ENCODE measurements around the gene FAM114A1.

The FAM114A1 gene

GRCh38 chr4:38944440-38944839 lies 76.8 kb downstream of the FAM114A1 start:
- Histone ChIP-seq H3K4me3 (ENCODE audit: low read length) (no peak overlapping the region), H3K4me1 (ENCODE audit: control insufficient read depth, low read depth, low read length) (no peaks in the 10 kb centered on the region), H3K27ac (ENCODE audit: low read length) (no peak overlapping the region), H3K9me3 (ENCODE audit: control insufficient read depth, low read depth, low read length) (no peaks in the 10 kb centered on the region), H3K9ac (ENCODE audit: low read length) (no peak overlapping the region), H3K27me3 (ENCODE audit: control insufficient read depth, insufficient read depth, low read length) (no peaks in the 10 kb centered on the region), H3K36me3 (ENCODE audit: control insufficient read depth, low read depth, low read length) (no peaks in the 10 kb centered on the region)

GRCh38 chr4:38946919-38947318 lies 79.3 kb downstream of the FAM114A1 start:
- Histone ChIP-seq H3K27me3 (ENCODE audit: control insufficient read depth, insufficient read depth, low read length) (no peaks in the 10 kb centered on the region), H3K9me3 (ENCODE audit: control insufficient read depth, low read depth, low read length) (no peaks in the 10 kb centered on the region), H3K36me3 (ENCODE audit: control insufficient read depth, low read depth, low read length) (no peaks in the 10 kb centered on the region), H3K27ac (ENCODE audit: low read length) (no peak overlapping the region), H3K9ac (ENCODE audit: low read length) (no peak overlapping the region), H3K4me3 (ENCODE audit: low read length) (no peak overlapping the region), H3K4me1 (ENCODE audit: control insufficient read depth, low read depth, low read length) (no peaks in the 10 kb centered on the region)

GRCh38 chr4:38948551-38948950 lies 80.9 kb downstream of the FAM114A1 start:
- H3K36me3 ChIP-seq (ENCODE audit: control insufficient read depth, low read depth, low read length): no peaks in the 10 kb centered on the region
- no peaks in the 10 kb centered on the region for H3K27me3 ChIP-seq (ENCODE audit: control insufficient read depth, insufficient read depth, low read length)
- no peaks in the 10 kb centered on the region for H3K4me1 ChIP-seq (ENCODE audit: control insufficient read depth, low read depth, low read length)
- H3K9ac ChIP-seq (ENCODE audit: low read length): no peak overlapping the region
- H3K27ac ChIP-seq (ENCODE audit: low read length): no peak overlapping the region
- H3K4me3 ChIP-seq (ENCODE audit: low read length): no peak overlapping the region
- no peaks in the 10 kb centered on the region for H3K9me3 ChIP-seq (ENCODE audit: control insufficient read depth, low read depth, low read length)

- Histone ChIP-seq H3K36me3 (ENCODE audit: control insufficient read depth, low read depth, low read length) (no peaks in the 10 kb centered on the region), H3K9ac (ENCODE audit: low read length) (no peak overlapping the region), H3K9me3 (ENCODE audit: control insufficient read depth, low read depth, low read length) (no peaks in the 10 kb centered on the region), H3K4me1 (ENCODE audit: control insufficient read depth, low read depth, low read length) (no peaks in the 10 kb centered on the region), H3K27me3 (ENCODE audit: control insufficient read depth, insufficient read depth, low read length) (no peaks in the 10 kb centered on the region), H3K4me3 (ENCODE audit: low read length) (no peak overlapping the region), H3K27ac (ENCODE audit: low read length) (no peak overlapping the region)
Observed at GRCh38 chr4:38949411-38950051, 81.9 kb downstream of the FAM114A1 start.

GRCh38 chr4:38950159-38950558 lies 82.6 kb downstream of the FAM114A1 start:
- H3K27ac ChIP-seq (ENCODE audit: low read length): no peak overlapping the region
- H3K4me3 ChIP-seq (ENCODE audit: low read length): no peak overlapping the region
- H3K9ac ChIP-seq (ENCODE audit: low read length): no peak overlapping the region
- no peaks in the 10 kb centered on the region for H3K36me3 ChIP-seq (ENCODE audit: control insufficient read depth, low read depth, low read length)
- H3K27me3 ChIP-seq (ENCODE audit: control insufficient read depth, insufficient read depth, low read length): no peaks in the 10 kb centered on the region
- H3K9me3 ChIP-seq (ENCODE audit: control insufficient read depth, low read depth, low read length): no peaks in the 10 kb centered on the region
- H3K4me1 ChIP-seq (ENCODE audit: control insufficient read depth, low read depth, low read length): no peaks in the 10 kb centered on the region

GRCh38 chr4:38950734-38951133 lies 83.1 kb downstream of the FAM114A1 start:
- no peak overlapping the region for H3K27ac ChIP-seq (ENCODE audit: low read length)

GRCh38 chr4:38951598-38951997 lies 84.0 kb downstream of the FAM114A1 start:
- no peak overlapping the region for H3K9ac ChIP-seq (ENCODE audit: low read length)
- no peaks in the 10 kb centered on the region for H3K9me3 ChIP-seq (ENCODE audit: control insufficient read depth, low read depth, low read length)
- H3K27ac ChIP-seq (ENCODE audit: low read length): no peak overlapping the region
- no peaks in the 10 kb centered on the region for H3K36me3 ChIP-seq (ENCODE audit: control insufficient read depth, low read depth, low read length)
- no peaks in the 10 kb centered on the region for H3K27me3 ChIP-seq (ENCODE audit: control insufficient read depth, insufficient read depth, low read length)
- H3K4me3 ChIP-seq (ENCODE audit: low read length): no peak overlapping the region
- no peaks in the 10 kb centered on the region for H3K4me1 ChIP-seq (ENCODE audit: control insufficient read depth, low read depth, low read length)

More at GRCh38 chr4:38950734-38951133, 83.1 kb downstream of the FAM114A1 start:
- no peaks in the 10 kb centered on the region for H3K9me3 ChIP-seq (ENCODE audit: control insufficient read depth, low read depth, low read length)
- no peaks in the 10 kb centered on the region for H3K27me3 ChIP-seq (ENCODE audit: control insufficient read depth, insufficient read depth, low read length)
- no peak overlapping the region for H3K9ac ChIP-seq (ENCODE audit: low read length)
- H3K4me1 ChIP-seq (ENCODE audit: control insufficient read depth, low read depth, low read length): no peaks in the 10 kb centered on the region
- H3K4me3 ChIP-seq (ENCODE audit: low read length): no peak overlapping the region
- H3K36me3 ChIP-seq (ENCODE audit: control insufficient read depth, low read depth, low read length): no peaks in the 10 kb centered on the region

GRCh38 chr4:38952017-38952416 lies 84.4 kb downstream of the FAM114A1 start:
- H3K9ac ChIP-seq (ENCODE audit: low read length): no peak overlapping the region
- H3K27me3 ChIP-seq (ENCODE audit: control insufficient read depth, insufficient read depth, low read length): no peaks in the 10 kb centered on the region
- H3K9me3 ChIP-seq (ENCODE audit: control insufficient read depth, low read depth, low read length): no peaks in the 10 kb centered on the region
- H3K4me1 ChIP-seq (ENCODE audit: control insufficient read depth, low read depth, low read length): no peaks in the 10 kb centered on the region
- H3K36me3 ChIP-seq (ENCODE audit: control insufficient read depth, low read depth, low read length): no peaks in the 10 kb centered on the region
- no peak overlapping the region for H3K4me3 ChIP-seq (ENCODE audit: low read length)
- H3K27ac ChIP-seq (ENCODE audit: low read length): no peak overlapping the region

- H3K27me3 ChIP-seq (ENCODE audit: control insufficient read depth, insufficient read depth, low read length): no peaks in the 10 kb centered on the region
Observed at GRCh38 chr4:38954727-38955126, 87.1 kb downstream of the FAM114A1 start.

GRCh38 chr4:38955957-38956356 lies 88.4 kb downstream of the FAM114A1 start:
- Histone ChIP-seq H3K4me1 (ENCODE audit: control insufficient read depth, low read depth, low read length) (no peaks in the 10 kb centered on the region), H3K9ac (ENCODE audit: low read length) (no peak overlapping the region), H3K36me3 (ENCODE audit: control insufficient read depth, low read depth, low read length) (no peaks in the 10 kb centered on the region), H3K27ac (ENCODE audit: low read length) (no peak overlapping the region), H3K9me3 (ENCODE audit: control insufficient read depth, low read depth, low read length) (no peaks in the 10 kb centered on the region), H3K4me3 (ENCODE audit: low read length) (no peak overlapping the region), H3K27me3 (ENCODE audit: control insufficient read depth, insufficient read depth, low read length) (no peaks in the 10 kb centered on the region)

More at GRCh38 chr4:38954727-38955126, 87.1 kb downstream of the FAM114A1 start:
- Histone ChIP-seq H3K9me3 (ENCODE audit: control insufficient read depth, low read depth, low read length) (no peaks in the 10 kb centered on the region), H3K9ac (ENCODE audit: low read length) (no peak overlapping the region), H3K4me3 (ENCODE audit: low read length) (no peak overlapping the region), H3K27ac (ENCODE audit: low read length) (no peak overlapping the region), H3K36me3 (ENCODE audit: control insufficient read depth, low read depth, low read length) (no peaks in the 10 kb centered on the region), H3K4me1 (ENCODE audit: control insufficient read depth, low read depth, low read length) (no peaks in the 10 kb centered on the region)

- H3K27ac ChIP-seq (ENCODE audit: low read length): no peak overlapping the region
- no peak overlapping the region for H3K9ac ChIP-seq (ENCODE audit: low read length)
- H3K4me1 ChIP-seq (ENCODE audit: control insufficient read depth, low read depth, low read length): no peaks in the 10 kb centered on the region
- H3K9me3 ChIP-seq (ENCODE audit: control insufficient read depth, low read depth, low read length): no peaks in the 10 kb centered on the region
- no peaks in the 10 kb centered on the region for H3K36me3 ChIP-seq (ENCODE audit: control insufficient read depth, low read depth, low read length)
- no peak overlapping the region for H3K4me3 ChIP-seq (ENCODE audit: low read length)
- H3K27me3 ChIP-seq (ENCODE audit: control insufficient read depth, insufficient read depth, low read length): no peaks in the 10 kb centered on the region
Observed at GRCh38 chr4:38957261-38957815, 89.7 kb downstream of the FAM114A1 start.

GRCh38 chr4:38957893-38958292 lies 90.3 kb downstream of the FAM114A1 start:
- H3K27me3 ChIP-seq (ENCODE audit: control insufficient read depth, insufficient read depth, low read length): no peaks in the 10 kb centered on the region
- H3K4me3 ChIP-seq (ENCODE audit: low read length): no peak overlapping the region
- no peaks in the 10 kb centered on the region for H3K4me1 ChIP-seq (ENCODE audit: control insufficient read depth, low read depth, low read length)
- no peak overlapping the region for H3K27ac ChIP-seq (ENCODE audit: low read length)
- H3K9me3 ChIP-seq (ENCODE audit: control insufficient read depth, low read depth, low read length): no peaks in the 10 kb centered on the region
- H3K9ac ChIP-seq (ENCODE audit: low read length): no peak overlapping the region
- no peaks in the 10 kb centered on the region for H3K36me3 ChIP-seq (ENCODE audit: control insufficient read depth, low read depth, low read length)
